Hematopoietic multipotent progenitor cell treated with erythropoietin and hydrocortisone succinate and interleukin-3 and kit ligand, for 15 days (in vitro differentiated cells): Measurements from ENCODE around the gene KCNA10.

Experiments used
- DNase-seq: peaks from one replicate; pipeline ENCODE4 v3.0.0-alpha.2; 2015; ENCODE audit warnings: low spot score

Gene KCNA10

GRCh38 chr1:110498270-110498669 lies 20.7 kb downstream of the KCNA10 start:
- no peak for DNase-seq

GRCh38 chr1:110495926-110496600 lies 22.9 kb downstream of the KCNA10 start:
- DNase-seq, result peak; percentile 77

DNA sequence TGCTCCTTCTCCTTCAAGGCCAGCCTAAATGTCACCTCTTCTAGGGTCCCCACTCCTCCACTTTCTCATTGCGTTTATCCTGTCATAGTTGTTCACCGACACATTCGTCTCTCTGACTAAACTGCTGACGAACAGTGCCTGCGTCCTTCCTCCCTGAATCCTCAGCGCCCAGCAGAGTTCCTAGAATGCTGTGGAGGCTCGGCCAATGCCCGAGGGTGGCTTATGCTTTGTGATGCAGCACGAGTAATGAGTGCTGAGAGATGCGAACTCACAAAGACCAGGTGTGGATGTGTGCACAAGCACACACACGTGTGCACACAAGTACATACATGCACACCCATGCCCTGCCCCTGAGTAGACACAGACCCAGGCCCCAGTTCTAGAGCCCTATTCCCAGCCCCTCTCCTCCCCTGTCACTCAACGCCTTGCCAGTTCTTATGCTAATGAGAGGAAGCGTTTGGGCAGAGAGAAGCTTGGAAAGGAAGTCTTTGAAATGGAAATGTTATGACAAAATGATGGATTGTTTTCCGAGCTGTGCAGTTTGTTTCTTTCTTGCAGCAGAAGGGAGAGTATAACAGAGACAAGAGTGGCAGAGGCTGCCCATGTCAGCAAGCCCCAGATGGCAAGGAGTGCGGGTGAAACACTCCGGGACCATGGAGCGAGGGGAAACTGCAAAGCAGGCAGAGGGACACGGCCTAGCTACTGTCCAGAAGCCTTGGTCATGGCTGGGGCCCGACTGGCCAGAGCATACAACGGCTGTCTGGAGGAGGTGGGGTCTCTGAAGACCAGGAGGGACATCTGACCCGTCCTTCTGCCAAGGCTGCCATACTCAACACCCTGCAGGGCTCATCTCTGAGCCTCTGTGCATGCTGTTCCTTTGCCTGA lies 24.2 kb downstream of the KCNA10 start:
- no peak for DNase-seq

DNA sequence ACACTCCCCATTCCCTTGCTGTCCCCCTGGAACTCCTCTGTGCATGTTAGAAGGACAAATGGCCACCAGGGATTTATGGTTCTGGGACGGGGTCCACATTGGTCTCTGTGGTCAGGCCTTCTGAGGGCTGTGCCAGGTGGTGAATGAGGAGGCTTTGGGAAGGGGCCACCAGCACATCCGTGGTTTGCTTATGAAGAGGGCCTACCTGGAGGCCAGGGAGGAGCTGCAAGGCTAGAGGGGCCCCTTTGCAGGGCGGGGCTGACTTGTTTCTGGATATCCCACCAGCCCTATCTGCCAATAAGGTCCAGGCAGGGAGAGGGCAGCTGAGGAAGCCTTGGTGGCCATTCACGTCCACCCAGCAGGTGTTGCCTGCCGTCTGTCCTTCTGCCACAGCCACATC lies 24.9 kb downstream of the KCNA10 start:
- DNase-seq, result no peak

GRCh38 chr1:110493059-110493699 lies 25.8 kb downstream of the KCNA10 start:
- DNase-seq, result no peak

DNA sequence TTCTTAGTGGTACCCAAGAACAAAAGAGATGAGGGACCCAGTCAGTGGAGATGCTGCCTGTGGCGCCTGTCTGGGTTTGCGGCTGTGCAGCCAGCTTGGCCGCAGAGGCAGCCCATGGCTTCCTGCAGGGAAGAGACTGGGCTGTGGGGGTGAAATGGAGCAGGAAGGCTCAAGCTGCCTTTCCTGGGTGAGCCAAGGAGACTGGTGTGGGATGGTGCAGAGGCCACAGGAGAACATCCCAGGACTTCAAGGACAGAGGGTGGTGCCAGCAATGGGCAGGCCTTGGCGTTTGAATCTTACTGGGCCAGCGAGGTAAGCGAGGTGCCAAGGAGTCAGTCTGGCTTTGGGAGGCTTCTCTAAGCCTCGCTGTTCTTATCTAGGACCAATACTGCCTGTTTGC lies 26.4 kb downstream of the KCNA10 start:
- DNase-seq, result no peak

GRCh38 chr1:110490791-110491451 lies 28.1 kb downstream of the KCNA10 start:
- no peak for DNase-seq

DNA sequence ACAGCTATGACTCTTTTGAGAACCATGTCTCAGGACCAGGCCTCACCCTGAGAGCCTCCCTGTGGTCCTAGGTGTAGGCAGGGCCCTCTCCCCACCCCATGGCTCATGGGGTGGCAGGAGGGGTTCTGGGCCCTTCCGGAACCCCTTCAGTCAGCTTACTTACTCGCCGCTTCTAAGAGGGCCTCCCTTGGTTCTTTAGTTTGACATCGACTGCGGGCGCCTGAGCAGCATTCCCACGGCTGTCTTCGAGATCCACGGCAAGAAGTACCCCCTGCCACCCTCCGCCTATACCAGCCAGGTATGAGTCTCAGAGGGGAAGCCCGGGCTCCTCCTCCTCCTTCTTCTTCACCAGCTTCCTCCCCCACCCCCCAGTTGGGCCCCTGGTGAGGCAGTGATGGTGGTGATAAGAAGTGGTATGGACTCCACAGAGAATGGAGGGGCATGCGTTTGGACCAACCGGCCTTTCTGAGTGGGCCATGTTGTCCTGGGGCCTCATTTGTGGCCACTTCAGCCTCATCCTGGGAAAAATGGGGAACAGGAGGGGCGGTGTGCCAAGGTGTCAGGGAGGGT lies 28.9 kb downstream of the KCNA10 start:
- DNase-seq, result no peak

DNA sequence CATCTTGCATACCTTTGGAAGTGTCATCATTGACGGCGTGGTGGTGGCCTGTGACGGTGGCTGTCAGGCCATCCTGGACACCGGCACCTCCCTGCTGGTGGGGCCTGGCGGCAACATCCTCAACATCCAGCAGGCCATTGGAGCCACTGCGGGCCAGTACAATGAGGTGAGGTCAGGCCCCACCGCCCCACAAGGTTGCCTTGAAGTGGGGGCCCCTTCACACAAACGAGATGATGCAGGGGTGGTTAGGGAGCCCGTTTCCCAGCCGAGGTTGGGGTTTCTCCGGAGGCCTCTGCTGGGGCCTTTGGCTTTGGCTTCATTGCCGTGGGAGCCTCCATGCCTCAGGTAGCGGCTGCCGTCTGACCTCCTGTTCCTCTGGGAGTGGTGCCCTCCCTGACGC lies 29.6 kb downstream of the KCNA10 start:
- DNase-seq, result no peak

- no peak for DNase-seq
Observed at GRCh38 chr1:110488867-110489266, 30.1 kb downstream of the KCNA10 start.

DNA sequence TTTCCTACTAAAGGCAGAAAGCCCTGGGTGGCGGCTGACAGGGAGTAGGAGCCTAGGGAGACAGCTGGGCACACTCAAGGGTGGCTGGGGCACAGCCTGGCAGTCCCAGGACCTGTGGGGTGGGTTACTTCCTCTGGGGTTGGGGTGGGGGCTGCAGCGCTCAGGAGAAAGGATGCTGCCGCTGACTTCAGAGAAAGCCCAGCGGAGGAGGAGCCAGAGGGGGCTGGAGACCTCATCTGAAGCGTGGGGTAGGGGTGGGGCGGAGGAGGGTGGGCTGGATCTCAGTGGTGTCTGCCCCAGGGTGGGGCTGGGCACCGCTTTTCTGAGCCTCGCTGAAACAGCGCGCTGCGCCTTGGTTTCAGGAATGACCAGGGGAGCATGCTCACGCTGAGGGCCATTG lies 30.8 kb downstream of the KCNA10 start:
- no peak for DNase-seq

DNA sequence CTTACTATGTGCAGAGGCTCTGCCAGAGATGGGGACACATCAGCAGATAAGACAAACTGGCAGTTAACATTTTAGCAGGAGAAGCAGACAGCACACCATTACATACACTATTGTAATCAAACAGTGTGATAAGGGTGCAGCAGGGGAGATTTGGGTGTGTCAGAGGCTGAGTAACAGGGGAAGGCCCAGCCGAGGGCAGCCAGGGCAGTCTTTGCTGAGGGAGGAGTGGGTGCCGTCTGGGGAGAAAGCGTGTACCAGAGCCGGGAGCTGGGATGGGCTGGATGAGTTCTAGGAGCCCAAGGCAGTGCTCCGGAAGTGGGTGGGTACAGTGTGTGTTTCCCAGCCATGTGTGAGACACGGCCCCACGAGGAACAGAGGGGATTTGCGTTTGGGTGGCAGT lies 31.2 kb downstream of the KCNA10 start:
- no peak for DNase-seq

DNA sequence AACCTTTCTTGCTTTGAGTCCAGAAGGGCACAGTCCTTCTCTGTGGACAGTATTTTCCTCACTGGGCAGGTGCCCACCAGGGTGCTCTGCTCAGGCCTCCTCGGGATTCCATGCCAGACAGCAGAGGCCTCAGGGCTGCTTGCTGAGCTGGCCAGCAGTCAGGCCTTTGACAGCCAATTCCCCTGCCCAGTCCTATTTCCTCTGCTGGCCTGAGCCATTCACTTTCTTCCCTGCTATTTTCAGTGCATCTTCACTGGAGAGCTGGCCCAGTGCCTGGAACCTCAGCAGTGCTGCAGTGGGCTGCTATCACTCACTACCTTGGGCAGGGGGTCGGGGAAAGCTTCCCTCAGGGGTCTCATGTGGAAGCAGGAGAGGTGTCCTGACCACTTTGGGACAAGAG lies 33.2 kb downstream of the KCNA10 start:
- DNase-seq, result no peak

GRCh38 chr1:110484801-110485200 lies 34.2 kb downstream of the KCNA10 start:
- no peak for DNase-seq

DNA sequence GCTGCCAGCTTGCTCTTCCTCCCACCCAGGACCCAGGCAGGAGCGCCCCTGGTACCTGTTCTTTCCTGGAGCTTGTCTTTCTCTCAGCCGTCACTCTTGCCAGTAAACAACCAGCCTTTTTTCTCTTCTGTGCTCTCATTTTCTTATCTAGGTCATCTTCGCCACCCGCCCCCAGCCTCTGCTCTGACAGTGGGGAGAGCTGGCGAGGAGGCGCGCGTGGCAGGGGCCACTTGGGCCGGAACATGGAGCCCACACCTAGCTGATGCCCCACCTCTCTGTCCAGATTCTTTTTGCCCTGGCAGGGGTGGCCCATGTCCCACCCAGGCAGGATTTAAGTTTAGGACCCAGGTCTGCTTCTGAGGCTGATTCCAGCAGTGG lies 35.7 kb downstream of the KCNA10 start:
- DNase-seq, result no peak

DNA sequence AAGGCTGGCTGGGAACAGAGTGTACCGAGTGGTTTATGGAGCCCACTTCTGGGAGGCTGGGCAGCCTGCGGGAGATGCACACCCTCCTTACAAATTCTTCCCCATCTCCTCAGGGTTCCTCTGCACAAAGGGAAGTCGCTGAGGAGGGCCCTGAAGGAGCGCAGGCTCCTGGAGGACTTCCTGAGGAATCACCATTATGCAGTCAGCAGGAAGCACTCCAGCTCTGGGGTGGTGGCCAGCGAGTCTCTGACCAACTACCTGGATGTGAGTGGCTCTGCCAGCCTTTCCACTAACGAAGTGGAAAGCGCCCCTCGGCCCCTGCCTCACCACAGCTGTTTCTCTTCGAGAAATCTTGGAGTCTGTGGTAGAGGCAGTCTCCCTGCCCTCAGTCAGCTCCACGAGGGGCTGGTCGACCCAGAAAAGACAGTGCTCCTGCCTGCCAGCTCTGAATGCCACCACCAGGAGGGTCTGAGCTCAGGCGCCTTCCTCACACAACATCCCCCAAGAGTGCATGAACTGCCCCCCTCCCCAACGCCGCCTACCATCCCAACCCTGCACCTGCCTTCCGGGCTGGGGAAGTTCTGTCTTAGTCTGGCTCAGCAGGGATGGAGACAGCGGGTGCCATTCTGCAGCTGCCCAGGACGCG lies 36.2 kb downstream of the KCNA10 start:
- DNase-seq, result no peak

DNA sequence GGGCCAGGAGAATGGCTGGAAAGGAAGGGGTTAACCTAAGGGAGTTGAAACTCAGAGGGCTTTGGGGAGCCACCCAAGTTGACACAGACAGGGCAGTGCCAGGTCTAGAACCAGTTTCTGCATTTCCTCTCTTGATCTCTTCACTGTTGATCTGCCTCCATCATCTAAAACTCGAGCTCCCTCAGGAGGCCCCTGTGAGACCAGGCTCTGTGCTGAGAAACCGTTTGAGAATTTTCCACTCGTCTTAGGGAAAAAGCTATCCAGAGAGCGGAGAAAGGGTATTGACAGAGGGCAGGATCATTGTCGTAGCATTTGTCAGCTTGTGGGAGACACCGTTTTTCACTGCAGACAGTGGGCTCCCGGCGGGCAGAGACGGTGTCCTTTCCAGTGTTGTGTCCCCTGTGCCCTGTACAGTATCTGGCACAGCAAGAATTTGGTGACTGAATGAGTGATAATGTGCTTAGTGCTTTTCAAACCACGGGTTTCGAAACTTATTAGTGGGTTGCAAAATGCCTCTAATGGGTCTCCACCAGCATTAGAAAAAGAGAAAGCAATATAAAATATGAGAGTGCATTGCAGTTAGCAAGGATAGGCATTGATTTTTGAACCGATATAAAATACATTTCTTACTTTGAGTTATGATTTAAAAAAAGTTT lies 36.9 kb downstream of the KCNA10 start:
- DNase-seq, result no peak

- no peak for DNase-seq
Observed at GRCh38 chr1:110480356-110481096, 38.4 kb downstream of the KCNA10 start.

- DNase-seq, result no peak
Observed at GRCh38 chr1:110478886-110479285, 40.1 kb downstream of the KCNA10 start.

DNA sequence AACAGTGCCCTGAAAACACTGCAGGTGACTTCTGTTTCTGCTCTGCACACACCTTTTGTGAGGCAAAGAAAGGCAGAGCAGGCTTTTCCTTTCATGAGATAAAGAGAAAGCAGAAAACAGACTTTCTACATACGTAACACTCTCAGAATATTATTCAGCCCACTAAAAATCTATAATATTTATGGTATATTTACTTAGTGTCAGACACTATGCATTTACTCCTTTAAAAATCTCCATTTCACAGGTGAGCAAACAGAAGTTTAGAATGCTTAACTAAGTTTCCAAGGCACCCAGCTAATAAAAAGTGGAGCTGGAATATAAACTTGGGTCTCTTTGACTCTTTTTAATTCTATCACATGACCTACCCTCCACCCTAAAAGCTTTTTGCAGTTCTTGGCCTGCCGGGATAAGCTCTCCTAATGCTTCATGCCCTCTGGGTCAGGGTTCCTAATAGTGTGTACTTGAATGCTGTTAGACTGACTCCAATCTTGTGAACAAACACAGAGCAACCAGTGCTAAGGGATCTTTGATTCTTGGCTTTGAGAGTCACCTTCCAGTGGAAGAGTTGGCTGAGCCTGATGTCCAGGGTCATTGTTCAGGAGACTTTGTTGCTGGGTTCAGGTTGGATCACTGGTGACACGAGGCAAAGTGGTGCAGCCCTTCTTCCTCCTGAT lies 40.9 kb downstream of the KCNA10 start:
- no peak for DNase-seq
